ENCODE results near the gene LTF. TPM values are rescaled to one million over a fixed set of nuclear protein-coding genes. Genes with fewer than 3 reads are reported as not detected.

Gene LTF
- total and polyA plus RNA-seq, 7 donors = 0.73 to 3.8 (median 2.0) TPM

GRCh38 chr3:46506526-46506925, 41.8 kb upstream of the LTF start:
- DNase-seq = no peak
- Histone ChIP-seq H3K27me3 (ENCODE audit: insufficient read depth in 3 of 3, low read length in 2 of 3) (no peaks in the 10 kb centered on the region), H3K36me3 (ENCODE audit: insufficient read depth in 1 of 2, low read depth in 1 of 2) (peaks cover 0 to 14% of the 10 kb centered on the region in 2 donors), H3K27ac (no peak overlapping the region), H3K9me3 (no peaks in the 10 kb centered on the region), H3K4me1 (peaks cover 23% of the 10 kb centered on the region), H3K4me3 (no peak overlapping the region)
- ATAC-seq = no peak
- intact Hi-C loops (cut with DNase I) = no loop called here
- TF ChIP-seq, protein P1, sequence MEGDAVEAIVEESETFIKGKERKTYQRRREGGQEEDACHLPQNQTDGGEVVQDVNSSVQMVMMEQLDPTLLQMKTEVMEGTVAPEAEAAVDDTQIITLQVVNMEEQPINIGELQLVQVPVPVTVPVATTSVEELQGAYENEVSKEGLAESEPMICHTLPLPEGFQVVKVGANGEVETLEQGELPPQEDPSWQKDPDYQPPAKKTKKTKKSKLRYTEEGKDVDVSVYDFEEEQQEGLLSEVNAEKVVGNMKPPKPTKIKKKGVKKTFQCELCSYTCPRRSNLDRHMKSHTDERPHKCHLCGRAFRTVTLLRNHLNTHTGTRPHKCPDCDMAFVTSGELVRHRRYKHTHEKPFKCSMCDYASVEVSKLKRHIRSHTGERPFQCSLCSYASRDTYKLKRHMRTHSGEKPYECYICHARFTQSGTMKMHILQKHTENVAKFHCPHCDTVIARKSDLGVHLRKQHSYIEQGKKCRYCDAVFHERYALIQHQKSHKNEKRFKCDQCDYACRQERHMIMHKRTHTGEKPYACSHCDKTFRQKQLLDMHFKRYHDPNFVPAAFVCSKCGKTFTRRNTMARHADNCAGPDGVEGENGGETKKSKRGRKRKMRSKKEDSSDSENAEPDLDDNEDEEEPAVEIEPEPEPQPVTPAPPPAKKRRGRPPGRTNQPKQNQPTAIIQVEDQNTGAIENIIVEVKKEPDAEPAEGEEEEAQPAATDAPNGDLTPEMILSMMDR (IDR thresholded peaks at IDR 0.05) = no peak
- 41 to 63% (median 60%) methylated on average over 3 of the region's 3 CpGs for WGBS, 3 donors

GRCh38 chr3:46505953-46506352, 41.2 kb upstream of the LTF start:
- H3K27ac ChIP-seq = no peak overlapping the region
- H3K9me3 ChIP-seq = no peaks in the 10 kb centered on the region
- H3K27me3 ChIP-seq (ENCODE audit: insufficient read depth in 3 of 3, low read length in 2 of 3) = no peaks in the 10 kb centered on the region
- H3K4me1 ChIP-seq = peaks cover 29% of the 10 kb centered on the region
- peaks cover 0 to 8% of the 10 kb centered on the region in 2 donors for H3K36me3 ChIP-seq (ENCODE audit: insufficient read depth in 1 of 2, low read depth in 1 of 2)
- 73 to 83% (median 74%) methylated on average over 9 to 10 of the region's 10 CpGs for WGBS, 3 donors
- intact Hi-C loops (cut with DNase I) = no loop called here
- TF ChIP-seq, protein P1 (IDR thresholded peaks at IDR 0.05) = no peak
- peak in 1 of 4 donors; percentile 18 for ATAC-seq
- H3K4me3 ChIP-seq = no peak overlapping the region
- DNase-seq = no peak

GRCh38 chr3:46504789-46505188, 40.1 kb upstream of the LTF start:
- no peak overlapping the region for H3K4me3 ChIP-seq
- intact Hi-C loops (cut with DNase I) = loop anchor here in 1 of 2 donors (5.0 kb wide), 1 partner anchor 43 kb away; no protein-coding TSS in a partner anchor
- no peak overlapping the region for H3K27ac ChIP-seq
- DNase-seq (no peak), ATAC-seq (no peak)
- peaks cover 30% of the 10 kb centered on the region for H3K4me1 ChIP-seq
- TF ChIP-seq, protein P1 (IDR thresholded peaks at IDR 0.05) = no peak
- H3K36me3 ChIP-seq (ENCODE audit: insufficient read depth in 1 of 2, low read depth in 1 of 2) = no peaks in the 10 kb centered on the region
- H3K27me3 ChIP-seq (ENCODE audit: insufficient read depth in 3 of 3, low read length in 2 of 3) = no peaks in the 10 kb centered on the region
- WGBS, 3 donors = 63 to 79% (median 71%) methylated on average over 5 of the region's 5 CpGs
- no peaks in the 10 kb centered on the region for H3K9me3 ChIP-seq

GRCh38 chr3:46503200-46503874, 38.6 kb upstream of the LTF start:
- H3K4me3 ChIP-seq = no peak overlapping the region
- no peaks in the 10 kb centered on the region for H3K27me3 ChIP-seq (ENCODE audit: insufficient read depth in 3 of 3, low read length in 2 of 3)
- no peak for DNase-seq
- peak; percentile 7 to 34 (median 27) for ATAC-seq
- peak overlapping the region; percentile 65 for H3K27ac ChIP-seq
- intact Hi-C loops (cut with DNase I) = loop anchor here in 1 of 2 donors (5.0 kb wide), 1 partner anchor 44 kb away; no protein-coding TSS in a partner anchor
- H3K36me3 ChIP-seq (ENCODE audit: insufficient read depth in 1 of 2, low read depth in 1 of 2) = no peaks in the 10 kb centered on the region
- no peaks in the 10 kb centered on the region for H3K9me3 ChIP-seq
- peaks cover 30% of the 10 kb centered on the region for H3K4me1 ChIP-seq
- 35 to 47% (median 41%) methylated on average over 7 of the region's 7 CpGs for WGBS, 3 donors
- TF ChIP-seq, protein P1 (IDR thresholded peaks at IDR 0.05) = no peak
